ENCODE results near the gene NUP160.
"Not testable (repeated sequence)": the region's sequence is repeated elsewhere in the genome, so short reads cannot be mapped to it uniquely, and the experiment has no call there.

NUP160 gene

DNA sequence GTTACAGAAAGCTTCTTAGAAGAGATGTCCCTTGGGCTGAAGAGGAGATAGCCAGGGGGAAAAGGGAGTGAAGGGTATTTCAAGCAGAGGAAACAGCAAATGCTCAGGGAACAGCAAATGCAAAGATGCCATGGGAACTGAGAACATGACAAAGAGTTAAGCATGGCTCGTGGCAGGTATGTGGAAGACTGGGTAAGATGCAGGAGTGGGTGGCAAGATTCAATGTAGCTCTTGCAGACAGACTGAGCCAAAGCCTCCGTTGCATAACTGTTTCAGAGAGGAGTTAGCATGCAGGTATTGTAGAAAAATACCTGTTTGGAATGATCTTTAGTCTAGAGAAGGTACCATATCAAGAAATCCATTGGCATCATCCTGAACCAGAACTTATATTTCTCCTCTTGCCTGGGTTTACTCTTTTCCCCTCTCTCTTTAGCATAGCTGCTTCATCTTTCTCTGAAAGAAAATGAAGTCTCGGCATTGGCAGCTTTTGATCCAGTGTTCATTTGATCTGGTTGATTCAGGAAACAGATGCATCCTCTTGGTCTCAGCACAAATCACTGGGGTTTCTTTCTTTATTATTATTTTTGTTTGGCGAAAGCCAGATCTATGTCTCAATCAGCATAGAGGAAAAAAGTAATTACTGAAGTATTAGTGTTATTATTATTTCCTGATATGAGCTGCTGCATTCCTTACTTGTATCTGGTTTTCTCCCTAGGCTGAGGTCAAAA lies 41.7 kb upstream of the NUP160 start:
- TF ChIP-seq, protein P1, sequence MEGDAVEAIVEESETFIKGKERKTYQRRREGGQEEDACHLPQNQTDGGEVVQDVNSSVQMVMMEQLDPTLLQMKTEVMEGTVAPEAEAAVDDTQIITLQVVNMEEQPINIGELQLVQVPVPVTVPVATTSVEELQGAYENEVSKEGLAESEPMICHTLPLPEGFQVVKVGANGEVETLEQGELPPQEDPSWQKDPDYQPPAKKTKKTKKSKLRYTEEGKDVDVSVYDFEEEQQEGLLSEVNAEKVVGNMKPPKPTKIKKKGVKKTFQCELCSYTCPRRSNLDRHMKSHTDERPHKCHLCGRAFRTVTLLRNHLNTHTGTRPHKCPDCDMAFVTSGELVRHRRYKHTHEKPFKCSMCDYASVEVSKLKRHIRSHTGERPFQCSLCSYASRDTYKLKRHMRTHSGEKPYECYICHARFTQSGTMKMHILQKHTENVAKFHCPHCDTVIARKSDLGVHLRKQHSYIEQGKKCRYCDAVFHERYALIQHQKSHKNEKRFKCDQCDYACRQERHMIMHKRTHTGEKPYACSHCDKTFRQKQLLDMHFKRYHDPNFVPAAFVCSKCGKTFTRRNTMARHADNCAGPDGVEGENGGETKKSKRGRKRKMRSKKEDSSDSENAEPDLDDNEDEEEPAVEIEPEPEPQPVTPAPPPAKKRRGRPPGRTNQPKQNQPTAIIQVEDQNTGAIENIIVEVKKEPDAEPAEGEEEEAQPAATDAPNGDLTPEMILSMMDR (IDR thresholded peaks at IDR 0.05; ENCODE audit: insufficient read depth, low read length, missing control alignments) = no peak
- no peak overlapping the region for H3K4me3 ChIP-seq (ENCODE audit: low read depth, low read length)
- no peak for DNase-seq (ENCODE audit: low read depth, low spot score)
- ChIA-PET POLR2A (no interaction called here), CTCF (interaction anchor here (1.4 to 1.7 kb wide), 2 partner anchors 9 to 45 kb away, joined by 4 to 5 read pairs; no protein-coding TSS in a partner anchor)

DNA sequence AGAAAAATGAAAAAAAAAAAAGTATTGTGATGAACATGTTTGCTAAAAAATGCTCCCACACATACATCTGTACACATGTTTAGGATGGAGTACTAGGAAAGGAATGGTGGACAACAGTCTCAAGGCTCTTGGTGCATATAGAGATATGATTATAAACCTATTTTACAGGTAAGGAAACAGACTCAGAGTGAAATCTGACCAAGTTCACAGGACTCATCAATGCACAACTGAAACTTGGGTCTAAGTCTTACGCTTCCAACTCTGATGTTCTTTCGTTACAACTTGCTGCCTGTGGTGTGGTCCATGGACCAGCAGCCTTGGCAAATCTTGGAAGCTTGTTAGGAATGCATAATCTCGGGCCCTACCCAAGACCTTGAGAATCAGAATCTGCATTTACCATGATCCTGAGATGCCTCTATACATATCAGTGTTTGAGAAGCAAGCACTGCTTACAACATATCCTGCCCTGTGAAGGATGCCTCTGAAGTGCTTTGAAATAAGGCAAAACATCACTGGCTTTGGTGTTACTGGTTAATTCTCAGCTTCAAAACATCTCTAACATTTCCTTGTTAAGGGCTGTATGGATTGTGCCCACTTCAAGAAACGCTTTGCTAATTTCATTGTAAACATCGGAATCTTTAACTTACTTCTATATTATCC lies 39.9 kb upstream of the NUP160 start:
- TF ChIP-seq, protein P1 (IDR thresholded peaks at IDR 0.05; ENCODE audit: insufficient read depth, low read length, missing control alignments) = no peak
- POLR2A ChIA-PET = no interaction called here
- DNase-seq (ENCODE audit: low read depth, low spot score) = no peak
- CTCF ChIA-PET = interaction anchor here (1.1 to 1.9 kb wide), 4 partner anchors 11 to 223 kb away, joined by 3 to 7 read pairs (median 4); no protein-coding TSS in a partner anchor
- no peak overlapping the region for H3K4me3 ChIP-seq (ENCODE audit: low read depth, low read length)

DNA sequence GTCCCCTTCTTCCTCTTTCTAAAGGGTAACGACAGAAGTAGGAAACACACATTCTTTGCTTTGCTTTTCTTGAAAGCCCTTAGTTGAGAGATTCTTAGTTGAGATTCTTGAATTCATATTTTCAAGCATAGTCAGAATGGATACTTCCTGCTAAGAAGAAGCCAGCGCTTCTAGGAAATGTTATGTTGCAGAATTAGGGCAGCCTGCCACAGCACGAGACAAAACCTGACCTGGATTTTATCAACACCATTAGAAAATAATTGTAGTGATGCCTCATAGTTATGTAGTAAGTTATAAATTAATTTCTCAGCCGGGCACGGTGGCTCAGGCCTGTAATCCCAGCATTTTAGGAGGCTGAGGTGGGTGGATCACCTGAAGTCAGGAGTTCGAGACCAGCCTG lies 37.9 kb upstream of the NUP160 start:
- TF ChIP-seq, protein P1 (IDR thresholded peaks at IDR 0.05; ENCODE audit: insufficient read depth, low read length, missing control alignments) = no peak
- H3K4me3 ChIP-seq (ENCODE audit: low read depth, low read length) = no peak overlapping the region
- ChIA-PET POLR2A (no interaction called here), CTCF (interaction anchor here (1.0 to 1.9 kb wide), 2 partner anchors 30 to 33 kb away, joined by 3 to 7 read pairs; no protein-coding TSS in a partner anchor)
- DNase-seq (ENCODE audit: low read depth, low spot score) = peak; percentile 49

DNA sequence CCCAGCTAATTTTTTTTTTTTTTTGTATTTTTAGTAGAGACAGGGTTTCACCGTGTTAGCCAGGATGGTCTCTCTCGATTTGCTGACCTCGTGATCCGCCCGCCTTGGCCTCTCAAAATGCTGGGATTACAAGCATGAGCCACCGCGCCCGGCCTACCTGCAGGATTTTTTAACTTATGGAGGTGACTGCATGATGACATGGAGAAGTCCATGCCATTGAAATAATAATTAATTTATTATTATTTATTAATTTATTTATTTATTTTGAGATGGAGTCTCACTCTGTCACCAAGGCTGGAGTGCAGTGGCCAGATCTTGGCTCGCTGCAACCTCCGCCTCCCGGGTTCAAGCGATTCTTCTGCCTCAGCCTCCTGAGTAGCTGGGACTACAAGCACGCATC lies 34.3 kb upstream of the NUP160 start:
- DNase-seq (ENCODE audit: low read depth, low spot score); POLR2A ChIA-PET; H3K4me3 ChIP-seq (ENCODE audit: low read depth, low read length); CTCF ChIA-PET: not testable (repeated sequence)

DNA sequence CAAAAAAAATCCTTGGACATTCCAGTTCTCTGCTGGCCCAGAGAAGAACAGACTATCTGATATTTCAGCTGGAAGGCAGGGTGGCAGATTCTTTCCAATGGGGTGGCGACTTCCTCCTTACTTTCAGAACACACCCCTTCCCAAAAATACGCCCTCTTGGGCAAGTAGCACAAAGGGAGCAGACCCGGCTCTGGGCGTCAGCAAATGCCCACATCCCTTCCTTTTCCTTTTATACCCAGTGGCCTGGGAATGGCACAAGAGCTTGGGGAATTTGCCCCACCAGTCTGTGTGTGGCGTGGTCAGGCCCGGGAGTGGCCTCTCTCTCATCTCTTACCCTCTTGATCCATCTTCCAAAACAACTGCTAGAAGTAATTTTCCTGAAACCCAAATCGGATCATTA lies 33.0 kb upstream of the NUP160 start:
- TF ChIP-seq, protein P1 (IDR thresholded peaks at IDR 0.05; ENCODE audit: insufficient read depth, low read length, missing control alignments) = no peak
- POLR2A ChIA-PET = no interaction called here
- CTCF ChIA-PET = interaction anchor here (1.3 kb wide), 1 partner anchor 9 kb away, joined by 5 read pairs; no protein-coding TSS in a partner anchor

DNA sequence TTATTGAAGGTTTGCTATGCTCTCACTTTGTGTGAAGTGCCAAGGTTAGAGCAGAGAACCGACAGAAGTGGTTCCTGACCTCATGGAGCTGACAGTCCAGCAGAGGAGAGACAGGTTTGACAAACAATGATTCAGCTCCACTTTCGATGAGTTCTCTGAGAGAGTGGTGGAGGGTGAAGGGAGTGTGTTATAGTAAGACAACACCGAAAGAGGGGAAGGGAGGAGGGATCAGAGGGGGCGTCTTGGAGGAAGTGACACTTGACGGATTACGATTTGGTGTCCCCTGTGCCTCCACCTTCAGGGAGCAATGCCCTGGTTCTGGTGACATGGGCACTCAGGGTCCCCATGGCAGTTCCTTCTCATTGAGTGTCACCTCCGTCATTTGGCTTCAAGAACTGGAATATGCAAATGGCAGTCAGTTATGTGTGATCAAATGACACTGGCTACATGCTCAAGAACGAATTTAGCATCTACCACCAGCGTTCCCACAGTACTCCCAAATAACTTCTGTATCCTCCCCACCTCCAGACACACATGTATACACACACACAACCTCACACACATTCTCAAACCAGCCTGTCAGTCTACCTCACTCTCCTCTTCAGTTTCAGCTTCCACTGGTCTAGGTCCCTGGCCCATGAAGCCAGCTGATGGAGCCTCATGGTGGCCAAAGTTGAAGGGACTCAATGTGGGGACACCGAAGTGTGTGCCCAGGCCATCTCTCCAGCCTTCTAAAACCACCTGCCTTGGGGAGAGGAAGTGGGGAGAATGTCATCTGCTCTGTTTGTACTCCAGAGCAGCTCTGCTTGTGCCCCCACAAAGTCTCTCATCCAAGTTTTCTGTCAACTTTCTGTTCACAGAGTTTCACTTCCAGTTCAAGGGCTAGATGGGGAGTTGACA lies 31.4 kb upstream of the NUP160 start:
- TF ChIP-seq, protein P1 (IDR thresholded peaks at IDR 0.05; ENCODE audit: insufficient read depth, low read length, missing control alignments) = no peak
- CTCF ChIA-PET = interaction anchor here (1.1 kb wide), 1 partner anchor 26 kb away, joined by 4 read pairs; no protein-coding TSS in a partner anchor
- DNase-seq (ENCODE audit: low read depth, low spot score) = no peak

More for the DNA sequence above, 33.0 kb upstream of the NUP160 start:
- no peak overlapping the region for H3K4me3 ChIP-seq (ENCODE audit: low read depth, low read length)
- no peak for DNase-seq (ENCODE audit: low read depth, low spot score)

DNA sequence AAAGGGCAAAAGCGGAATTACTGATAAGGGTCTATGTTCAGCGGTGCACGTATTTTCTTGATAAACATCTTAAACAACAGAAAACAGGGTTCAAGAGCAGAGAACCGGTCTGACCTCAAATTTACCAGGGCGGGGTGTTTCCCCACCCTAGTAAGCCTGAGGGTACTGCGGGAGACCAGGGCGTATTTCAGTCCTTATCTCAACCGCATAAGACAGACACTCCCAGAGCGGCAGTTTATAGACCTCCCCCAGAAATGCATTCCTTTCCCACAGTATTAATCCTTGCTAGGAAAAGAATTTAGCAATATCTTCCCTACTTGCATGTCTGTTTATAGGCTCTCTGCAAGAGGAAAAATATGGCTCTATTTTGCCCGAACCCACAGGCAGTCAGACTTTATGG lies 27.7 kb upstream of the NUP160 start:
- CTCF ChIA-PET = interaction anchor here (0.9 kb wide), 1 partner anchor 22 kb away, joined by 3 read pairs; no protein-coding TSS in a partner anchor
- H3K4me3 ChIP-seq (ENCODE audit: low read depth, low read length); POLR2A ChIA-PET; DNase-seq (ENCODE audit: low read depth, low spot score): not testable (repeated sequence)

More for the DNA sequence above, 31.4 kb upstream of the NUP160 start:
- H3K4me3 ChIP-seq (ENCODE audit: low read depth, low read length) = no peak overlapping the region
- POLR2A ChIA-PET = interaction anchor here (0.7 kb wide), 1 partner anchor 45 kb away, joined by 3 read pairs; no protein-coding TSS in a partner anchor

Data from AG04449 (cell line).